Caco-2 (cell line): ENCODE data around the gene LURAP1L. TPM values are rescaled to one million over a fixed set of nuclear protein-coding genes. Genes with fewer than 3 reads are reported as not detected.

Source experiments
- BruUV-seq: library from RNA; stranded (reverse); fragments of 400-500 nt; replicated peaks from 2 replicates; lab custom pipeline; 2021; lab: Mats Ljungman, UMichigan
- CTCF ChIA-PET: fragments of 300-600 bp; sonication (Branson Sonifier 250); formaldehyde crosslinking; loops from one replicate; lab custom pipeline; 2022; ENCODE audit warnings: antibody characterized with exemption; lab: Charles Lee
- POLR2A ChIA-PET: fragments of 300-600 bp; sonication (Branson Sonifier 250); formaldehyde crosslinking; loops from one replicate; lab custom pipeline; 2022; ENCODE audit warnings: antibody characterized with exemption; lab: Charles Lee
- DNase-seq, 2 experiments: peaks; one replicate each; pipeline versions ENCODE4 v3.0.0 to v3.0.0-alpha.2; 2020 to 2022
- H3K27me3 ChIP-seq: replicated peaks from 2 replicates; pipeline ENCODE4 v1.6.0; 2011; ENCODE audit warnings: low read length; ENCODE audit not compliant: control insufficient read depth, insufficient read depth
- H3K36me3 ChIP-seq: 2 replicates; pipeline ENCODE4 v1.5.1; 2011; ENCODE audit warnings: low read length; ENCODE audit not compliant: control insufficient read depth, insufficient read depth
- H3K4me1 ChIP-seq: fragments of 250-450 bp; sonication (Bioruptor Pico); 2 replicates; pipeline ENCODE4 v1.5.1; 2020; ENCODE audit warnings: mild to moderate bottlenecking
- H3K4me3 ChIP-seq: 2 replicates; pipeline ENCODE4 v1.5.1; 2011; ENCODE audit warnings: low read depth, mild to moderate bottlenecking, control low read depth, low read length
- H3K9me3 ChIP-seq: fragments of 250-450 bp; sonication (Bioruptor Pico); 2 replicates; pipeline ENCODE4 v1.5.1; 2020; ENCODE audit warnings: mild to moderate bottlenecking, moderate library complexity
- H3K27ac Mint-ChIP-seq: one replicate; pipeline ENCODE4 v1.8.0; 2022; ENCODE audit warnings: mixed read lengths; ENCODE audit not compliant: unreplicated experiment
- H3K27me3 Mint-ChIP-seq: one replicate; pipeline ENCODE4 v1.8.0; 2022; ENCODE audit warnings: mixed read lengths; ENCODE audit not compliant: insufficient read depth, unreplicated experiment
- H3K36me3 Mint-ChIP-seq: one replicate; pipeline ENCODE4 v1.8.0; 2022; ENCODE audit warnings: mild to moderate bottlenecking, mixed read lengths; ENCODE audit not compliant: insufficient read depth, unreplicated experiment
- H3K4me1 Mint-ChIP-seq: one replicate; pipeline ENCODE4 v1.8.0; 2022; ENCODE audit warnings: low read depth, mixed read lengths; ENCODE audit not compliant: unreplicated experiment
- H3K4me3 Mint-ChIP-seq: one replicate; pipeline ENCODE4 v1.8.0; 2022; ENCODE audit warnings: mild to moderate bottlenecking, moderate library complexity, mixed read lengths; ENCODE audit not compliant: unreplicated experiment
- H3K9me3 Mint-ChIP-seq: one replicate; pipeline ENCODE4 v1.8.0; 2022; ENCODE audit warnings: mixed read lengths; ENCODE audit not compliant: unreplicated experiment
- CTCF ChIP-seq, 2 experiments: fragments of 200-600 bp in 1 of 2; IDR thresholded peaks; 1 replicate in 1 of 2; 2 replicates in 1 of 2; pipeline versions ENCODE4 v1.5.1 to v1.8.0; 2011 to 2022; ENCODE audit warnings: antibody characterized with exemption in 1 of 2, control low read depth in 1 of 2, inconsistent platforms in 1 of 2, low read depth in 1 of 2, low read length in 1 of 2, mild to moderate bottlenecking in 1 of 2, moderate library complexity in 1 of 2; ENCODE audit not compliant: insufficient read depth in 1 of 2, severe bottlenecking in 1 of 2, unreplicated experiment in 1 of 2
- intact Hi-C: fragments of 100-400 bp; cut with micrococcal nuclease; formaldehyde crosslinking; loops from one replicate; pipeline ENCODE4 v1.10.0; 2022; ENCODE audit not compliant: unreplicated experiment
- total RNA-seq: library from RNA; stranded (reverse); gene quantifications from 2 replicates; pipeline ENCODE4 v1.2.3, GENCODE V29; 2022

The LURAP1L gene
- total RNA-seq, 1 experiment from 2014 or later, result not detected

- CTCF ChIA-PET, result no interaction called here
- H3K27ac Mint-ChIP-seq, result no peak overlapping the region
- no peaks in the 10 kb centered on the region for H3K4me1 Mint-ChIP-seq
- intact Hi-C loops, result loop anchor here (2.0 kb wide), 2 partner anchors 39 to 53 kb away; no protein-coding TSS in a partner anchor
- Histone ChIP-seq H3K4me1 (no peaks in the 10 kb centered on the region), H3K36me3 (no peaks in the 10 kb centered on the region), H3K4me3 (no peak overlapping the region), H3K27me3 (no peaks in the 10 kb centered on the region), H3K9me3 (no peaks in the 10 kb centered on the region)
- POLR2A ChIA-PET, result no interaction called here
- no peak for DNase-seq
- H3K36me3 Mint-ChIP-seq, result no peaks in the 10 kb centered on the region
- TF ChIP-seq CTCF (IDR thresholded peaks at IDR 0.05; ENCODE audit: insufficient read depth in 1 of 2, low read depth in 1 of 2, low read length in 1 of 2, severe bottlenecking in 1 of 2, unreplicated experiment in 1 of 2), result no peak
- no peak overlapping the region for H3K4me3 Mint-ChIP-seq
- no peaks in the 10 kb centered on the region for H3K9me3 Mint-ChIP-seq
- BruUV-seq, result no TSS peak
- H3K27me3 Mint-ChIP-seq, result no peaks in the 10 kb centered on the region
Observed at GRCh38 chr9:12815888-12816287, 41.1 kb downstream of the LURAP1L start.

GRCh38 chr9:12816656-12817101, 41.9 kb downstream of the LURAP1L start:
- H3K27me3 Mint-ChIP-seq, result no peaks in the 10 kb centered on the region

GRCh38 chr9:12817702-12818101, 42.9 kb downstream of the LURAP1L start:
- POLR2A ChIA-PET, result no interaction called here
- H3K4me3 ChIP-seq, result no peak overlapping the region
- no peaks in the 10 kb centered on the region for H3K9me3 ChIP-seq
- BruUV-seq, result no TSS peak
- no peaks in the 10 kb centered on the region for H3K36me3 ChIP-seq
- no peak overlapping the region for H3K27ac Mint-ChIP-seq
- no peaks in the 10 kb centered on the region for H3K27me3 Mint-ChIP-seq
- no peak overlapping the region for H3K4me3 Mint-ChIP-seq
- no peaks in the 10 kb centered on the region for H3K4me1 ChIP-seq
- intact Hi-C loops, result loop anchor here (2.0 kb wide), 1 partner anchor 99 kb away; no protein-coding TSS in a partner anchor
- H3K27me3 ChIP-seq, result no peaks in the 10 kb centered on the region
- no peaks in the 10 kb centered on the region for H3K9me3 Mint-ChIP-seq
- CTCF ChIA-PET, result no interaction called here
- H3K4me1 Mint-ChIP-seq, result no peaks in the 10 kb centered on the region
- no peaks in the 10 kb centered on the region for H3K36me3 Mint-ChIP-seq
- TF ChIP-seq CTCF (IDR thresholded peaks at IDR 0.05; ENCODE audit: insufficient read depth in 1 of 2, low read depth in 1 of 2, low read length in 1 of 2, severe bottlenecking in 1 of 2, unreplicated experiment in 1 of 2), result no peak
- no peak for DNase-seq

More at GRCh38 chr9:12816656-12817101, 41.9 kb downstream of the LURAP1L start:
- DNase-seq, result no peak
- no TSS peak for BruUV-seq
- TF ChIP-seq CTCF (IDR thresholded peaks at IDR 0.05; ENCODE audit: insufficient read depth in 1 of 2, low read depth in 1 of 2, low read length in 1 of 2, severe bottlenecking in 1 of 2, unreplicated experiment in 1 of 2), result no peak
- H3K4me3 ChIP-seq, result no peak overlapping the region
- H3K36me3 ChIP-seq, result no peaks in the 10 kb centered on the region
- no peaks in the 10 kb centered on the region for H3K4me1 Mint-ChIP-seq
- intact Hi-C loops, result no loop called here
- H3K36me3 Mint-ChIP-seq, result no peaks in the 10 kb centered on the region
- POLR2A ChIA-PET, result no interaction called here
- no peaks in the 10 kb centered on the region for H3K9me3 ChIP-seq
- no peak overlapping the region for H3K27ac Mint-ChIP-seq
- no peaks in the 10 kb centered on the region for H3K27me3 ChIP-seq
- H3K4me1 ChIP-seq, result no peaks in the 10 kb centered on the region
- H3K4me3 Mint-ChIP-seq, result no peak overlapping the region
- no peaks in the 10 kb centered on the region for H3K9me3 Mint-ChIP-seq
- CTCF ChIA-PET, result no interaction called here
